Measurements from ENCODE around the gene ARNT2.
A peak's percentile ranks its signal among the peaks of the same experiment; 100 is the strongest.

The ARNT2 gene

DNA sequence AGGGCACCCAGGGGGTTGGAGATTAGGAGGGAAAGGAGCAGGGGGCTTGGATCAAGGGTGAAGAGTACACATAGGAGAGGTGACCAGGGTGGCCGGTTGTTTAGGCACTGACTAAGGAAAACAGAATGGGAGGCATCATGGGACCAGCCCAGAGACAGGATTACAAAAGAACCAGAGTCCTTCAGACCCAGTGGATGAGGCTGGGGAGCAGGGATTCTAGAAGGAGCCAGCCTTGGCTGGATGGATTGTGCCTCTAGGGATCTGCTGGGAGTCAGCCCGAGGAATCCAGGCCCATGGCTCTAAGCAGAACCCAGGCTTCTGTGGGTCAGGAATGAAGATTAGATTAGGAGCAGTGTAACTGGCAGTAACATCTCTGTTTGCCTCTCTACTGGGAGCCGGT is 98.6 kb downstream of the ARNT2 start:
- in situ Hi-C loops (cut with HindIII; ENCODE audit: low sequenced_read_pairs), result no loop called here
- TF ChIP-seq, protein P1, sequence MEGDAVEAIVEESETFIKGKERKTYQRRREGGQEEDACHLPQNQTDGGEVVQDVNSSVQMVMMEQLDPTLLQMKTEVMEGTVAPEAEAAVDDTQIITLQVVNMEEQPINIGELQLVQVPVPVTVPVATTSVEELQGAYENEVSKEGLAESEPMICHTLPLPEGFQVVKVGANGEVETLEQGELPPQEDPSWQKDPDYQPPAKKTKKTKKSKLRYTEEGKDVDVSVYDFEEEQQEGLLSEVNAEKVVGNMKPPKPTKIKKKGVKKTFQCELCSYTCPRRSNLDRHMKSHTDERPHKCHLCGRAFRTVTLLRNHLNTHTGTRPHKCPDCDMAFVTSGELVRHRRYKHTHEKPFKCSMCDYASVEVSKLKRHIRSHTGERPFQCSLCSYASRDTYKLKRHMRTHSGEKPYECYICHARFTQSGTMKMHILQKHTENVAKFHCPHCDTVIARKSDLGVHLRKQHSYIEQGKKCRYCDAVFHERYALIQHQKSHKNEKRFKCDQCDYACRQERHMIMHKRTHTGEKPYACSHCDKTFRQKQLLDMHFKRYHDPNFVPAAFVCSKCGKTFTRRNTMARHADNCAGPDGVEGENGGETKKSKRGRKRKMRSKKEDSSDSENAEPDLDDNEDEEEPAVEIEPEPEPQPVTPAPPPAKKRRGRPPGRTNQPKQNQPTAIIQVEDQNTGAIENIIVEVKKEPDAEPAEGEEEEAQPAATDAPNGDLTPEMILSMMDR (IDR thresholded peaks at IDR 0.05; ENCODE audit: low read depth, low read length, missing control alignments), result no peak
- no peak for DNase-seq (ENCODE audit: low read depth)
- H3K4me3 ChIP-seq (ENCODE audit: low read depth, low read length), result no peak overlapping the region

DNA sequence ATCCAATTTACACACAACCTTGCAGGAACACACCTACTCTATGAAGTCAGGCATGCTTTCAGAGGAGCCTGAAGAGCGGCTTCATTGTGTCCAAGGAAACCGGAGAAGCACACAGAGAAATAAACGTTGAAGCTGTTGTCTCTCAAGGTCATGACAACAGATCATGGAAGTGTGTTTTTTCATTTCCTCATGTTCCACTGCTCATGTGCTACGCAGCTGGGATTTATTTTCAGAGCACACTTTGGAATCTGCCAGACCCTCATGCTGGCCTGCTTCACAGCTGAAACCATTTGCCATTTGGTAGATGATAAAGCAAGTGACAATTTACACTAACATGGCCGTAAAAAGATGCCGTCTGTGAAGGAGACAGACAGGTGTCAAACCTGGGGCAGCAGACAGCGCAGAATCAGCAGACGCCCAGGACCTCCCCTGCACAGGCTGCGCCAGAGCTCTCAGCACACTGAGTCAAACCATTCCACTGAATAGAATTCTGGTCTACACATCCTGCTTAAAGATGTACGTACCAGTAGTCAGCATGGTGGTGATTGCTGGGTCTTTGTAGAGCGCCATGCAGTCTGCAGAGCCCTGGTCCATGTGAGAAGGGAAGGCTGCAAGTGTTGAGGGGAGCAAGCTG is 99.3 kb downstream of the ARNT2 start:
- H3K4me3 ChIP-seq (ENCODE audit: low read depth, low read length), result no peak overlapping the region
- TF ChIP-seq, protein P1 (IDR thresholded peaks at IDR 0.05; ENCODE audit: low read depth, low read length, missing control alignments), result no peak
- no peak for DNase-seq (ENCODE audit: low read depth)
- in situ Hi-C loops (cut with HindIII; ENCODE audit: low sequenced_read_pairs), result no loop called here

DNA sequence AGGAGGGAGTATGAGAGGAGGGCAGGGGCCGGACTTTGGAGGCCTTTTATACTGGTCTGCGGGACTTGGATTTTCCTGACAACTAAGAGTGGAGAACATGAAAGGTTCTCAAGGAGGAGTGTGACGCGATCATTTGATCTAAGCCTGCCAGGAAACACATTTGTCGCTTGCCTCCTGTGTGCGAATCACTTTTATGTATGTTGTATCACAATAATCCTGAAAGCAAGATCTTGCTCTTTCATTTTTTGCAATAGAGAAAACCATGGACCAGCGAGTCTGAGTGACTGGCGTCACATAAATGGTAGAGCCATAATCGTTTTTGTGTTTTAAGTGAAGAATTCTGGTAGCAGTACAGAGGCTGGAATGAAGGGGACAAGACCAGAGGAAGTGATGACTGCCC is 100.7 kb downstream of the ARNT2 start:
- no peak for DNase-seq (ENCODE audit: low read depth)
- in situ Hi-C loops (cut with HindIII; ENCODE audit: low sequenced_read_pairs), result no loop called here
- no peak overlapping the region for H3K4me3 ChIP-seq (ENCODE audit: low read depth, low read length)
- TF ChIP-seq, protein P1 (IDR thresholded peaks at IDR 0.05; ENCODE audit: low read depth, low read length, missing control alignments), result no peak

- TF ChIP-seq, protein P1 (IDR thresholded peaks at IDR 0.05; ENCODE audit: low read depth, low read length, missing control alignments), result no peak
- no peak overlapping the region for H3K4me3 ChIP-seq (ENCODE audit: low read depth, low read length)
- no peak for DNase-seq (ENCODE audit: low read depth)
- in situ Hi-C loops (cut with HindIII; ENCODE audit: low sequenced_read_pairs), result no loop called here
Observed at GRCh38 chr15:80506286-80506893, 102.2 kb downstream of the ARNT2 start.

DNA sequence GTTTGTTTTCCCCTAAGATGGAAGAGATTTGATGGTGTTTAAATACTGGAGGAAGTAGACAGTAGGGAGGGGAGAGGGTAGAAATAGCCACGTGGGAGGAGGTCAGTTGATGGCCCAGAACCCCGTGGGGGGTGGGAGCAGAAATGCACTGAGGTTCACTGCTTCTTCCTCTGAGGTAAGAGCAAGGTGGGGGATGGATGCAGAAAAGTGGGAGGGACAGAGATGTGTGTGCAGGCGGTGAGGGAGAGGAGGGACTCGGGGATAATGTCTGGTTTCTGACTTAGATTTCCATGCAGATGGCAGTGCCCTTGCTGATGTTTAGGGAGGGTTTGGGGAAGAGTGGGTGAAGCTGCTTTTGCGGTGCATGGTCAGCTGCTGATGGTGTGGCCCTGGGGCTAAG is 102.9 kb downstream of the ARNT2 start:
- TF ChIP-seq, protein P1 (IDR thresholded peaks at IDR 0.05; ENCODE audit: low read depth, low read length, missing control alignments), result no peak
- no peak for DNase-seq (ENCODE audit: low read depth)
- in situ Hi-C loops (cut with HindIII; ENCODE audit: low sequenced_read_pairs), result no loop called here
- H3K4me3 ChIP-seq (ENCODE audit: low read depth, low read length), result no peak overlapping the region

DNA sequence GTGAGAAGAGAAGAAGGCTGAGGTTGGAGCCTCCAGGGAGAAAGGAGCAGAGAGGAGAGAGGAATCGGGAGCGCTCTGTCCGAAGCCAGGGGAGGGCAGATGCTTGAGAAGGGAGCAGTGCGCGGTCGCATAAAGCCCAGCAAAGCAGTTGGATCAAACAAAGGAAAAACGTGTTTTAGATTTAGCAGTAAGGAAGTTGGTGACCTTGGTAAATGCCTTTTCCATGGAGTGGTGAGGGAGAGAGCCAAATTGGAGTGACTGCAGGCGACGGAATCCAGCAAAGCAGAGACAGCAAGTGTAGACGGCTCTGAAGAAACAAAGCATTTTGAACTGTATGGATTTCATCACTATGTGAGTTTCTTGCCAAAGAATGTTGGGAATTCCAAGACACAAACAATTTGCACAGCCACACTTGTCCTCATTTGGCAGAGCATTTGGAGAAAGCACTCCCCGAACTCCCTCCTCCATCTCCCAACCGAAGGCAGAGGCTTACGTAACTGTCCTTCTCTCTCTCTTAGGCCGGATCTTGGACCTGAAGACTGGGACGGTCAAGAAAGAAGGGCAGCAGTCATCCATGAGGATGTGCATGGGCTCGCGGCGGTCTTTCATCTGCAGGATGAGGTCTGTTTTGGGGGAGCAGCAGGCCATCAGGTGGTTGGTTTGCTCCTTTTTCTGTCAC is 103.6 kb downstream of the ARNT2 start:
- peak; percentile 89 for DNase-seq (ENCODE audit: low read depth)
- no peak overlapping the region for H3K4me3 ChIP-seq (ENCODE audit: low read depth, low read length)
- in situ Hi-C loops (cut with HindIII; ENCODE audit: low sequenced_read_pairs), result no loop called here
- TF ChIP-seq, protein P1 (IDR thresholded peaks at IDR 0.05; ENCODE audit: low read depth, low read length, missing control alignments), result no peak

Measured in astrocyte of the cerebellum (primary cell).